Mesothelial cell of epicardium (in vitro differentiated cells): Measurements from ENCODE around the gene SLC10A2. TPM values are rescaled to one million over a fixed set of nuclear protein-coding genes. Genes with fewer than 3 reads are reported as not detected.
"Not testable (repeated sequence)": the region's sequence is repeated elsewhere in the genome, so short reads cannot be mapped to it uniquely, and the experiment has no call there.

Experiments used
- DNase-seq, 2 experiments: peaks; one replicate each; pipeline ENCODE4 v3.0.0; 2021; ENCODE audit warnings: low spot score in 2 of 2; ENCODE audit not compliant: unreplicated experiment in 2 of 2
- H3K27ac Mint-ChIP-seq: 2 replicates; pipeline ENCODE4 v1.8.0; 2021; ENCODE audit warnings: mixed read lengths
- H3K27me3 Mint-ChIP-seq: 2 replicates; pipeline ENCODE4 v1.8.0; 2021; ENCODE audit warnings: low read depth, mixed read lengths
- H3K36me3 Mint-ChIP-seq: 2 replicates; pipeline ENCODE4 v1.8.0; 2021; ENCODE audit warnings: mixed read lengths
- H3K4me1 Mint-ChIP-seq: 2 replicates; pipeline ENCODE4 v1.8.0; 2021; ENCODE audit warnings: mixed read lengths
- H3K4me3 Mint-ChIP-seq: 2 replicates; pipeline ENCODE4 v1.8.0; 2021; ENCODE audit warnings: mild to moderate bottlenecking, moderate library complexity, mixed read lengths
- H3K9me3 Mint-ChIP-seq: 2 replicates; pipeline ENCODE4 v1.8.0; 2021; ENCODE audit warnings: mixed read lengths
- CTCF ChIP-seq: fragments of 200-600 bp; sonication (generic); IDR thresholded peaks from one replicate; pipeline ENCODE4 v1.5.0; 2021; ENCODE audit warnings: antibody characterized with exemption; ENCODE audit not compliant: unreplicated experiment
- total RNA-seq: library from RNA; stranded (reverse); gene quantifications from 3 replicates; pipeline ENCODE4 v1.2.1, GENCODE V29; 2021

SLC10A2 gene
- total RNA-seq, 1 donor from 2014 or later: not detected

- Mint-ChIP-seq H3K4me3 (no peak overlapping the region), H3K4me1 (peaks cover 26% of the 10 kb centered on the region), H3K27ac (peak overlapping the region; percentile 41), H3K9me3 (peaks cover 10% of the 10 kb centered on the region), H3K36me3 (no peaks in the 10 kb centered on the region), H3K27me3 (no peaks in the 10 kb centered on the region)
- no peak for TF ChIP-seq CTCF
- no peak for DNase-seq
Observed at GRCh38 chr13:103101500-103101899, 35.3 kb upstream of the SLC10A2 start.

GRCh38 chr13:103100830-103101229, 34.6 kb upstream of the SLC10A2 start:
- Mint-ChIP-seq H3K4me1 (peaks cover 26% of the 10 kb centered on the region), H3K27me3 (no peaks in the 10 kb centered on the region), H3K4me3 (no peak overlapping the region), H3K27ac (peak overlapping the region; percentile 37), H3K9me3 (peaks cover 10% of the 10 kb centered on the region), H3K36me3 (no peaks in the 10 kb centered on the region)
- TF ChIP-seq CTCF: no peak
- DNase-seq: no peak

- H3K9me3 Mint-ChIP-seq: peaks cover 10% of the 10 kb centered on the region
- no peak for TF ChIP-seq CTCF
- H3K4me3 Mint-ChIP-seq: no peak overlapping the region
- H3K27me3 Mint-ChIP-seq: no peaks in the 10 kb centered on the region
- no peaks in the 10 kb centered on the region for H3K36me3 Mint-ChIP-seq
- peaks cover 26% of the 10 kb centered on the region for H3K4me1 Mint-ChIP-seq
- DNase-seq: no peak
- H3K27ac Mint-ChIP-seq: no peak overlapping the region
Observed at GRCh38 chr13:103099722-103100293, 33.6 kb upstream of the SLC10A2 start.

- no peak for DNase-seq
- Mint-ChIP-seq H3K27ac (no peak overlapping the region), H3K4me1 (peaks cover 26% of the 10 kb centered on the region), H3K27me3 (no peaks in the 10 kb centered on the region), H3K36me3 (peaks cover 6% of the 10 kb centered on the region), H3K9me3 (peaks cover 13% of the 10 kb centered on the region), H3K4me3 (no peak overlapping the region)
- no peak for TF ChIP-seq CTCF
Observed at GRCh38 chr13:103098535-103098934, 32.3 kb upstream of the SLC10A2 start.

GRCh38 chr13:103097366-103097928, 31.2 kb upstream of the SLC10A2 start:
- H3K27ac Mint-ChIP-seq: no peak overlapping the region
- no peak for DNase-seq
- TF ChIP-seq CTCF: no peak
- H3K36me3 Mint-ChIP-seq: peaks cover 10% of the 10 kb centered on the region
- no peak overlapping the region for H3K4me3 Mint-ChIP-seq
- H3K4me1 Mint-ChIP-seq: peaks cover 26% of the 10 kb centered on the region
- H3K27me3 Mint-ChIP-seq: no peaks in the 10 kb centered on the region
- H3K9me3 Mint-ChIP-seq: peaks cover 17% of the 10 kb centered on the region

GRCh38 chr13:103093649-103094048, 27.4 kb upstream of the SLC10A2 start:
- not testable (repeated sequence) for H3K27ac Mint-ChIP-seq, H3K27me3 Mint-ChIP-seq, H3K4me1 Mint-ChIP-seq, H3K4me3 Mint-ChIP-seq, DNase-seq
- Mint-ChIP-seq H3K9me3 (peaks cover 31% of the 10 kb centered on the region), H3K36me3 (peaks cover 10% of the 10 kb centered on the region)
